ENCODE measurements around the gene CALD1. TPM values are rescaled to one million over a fixed set of nuclear protein-coding genes. Genes with fewer than 3 reads are reported as not detected.
A peak's percentile ranks its signal among the peaks of the same experiment; 100 is the strongest.

The CALD1 gene
- total and polyA plus RNA-seq, 11 donors: 89.6 to 186 (median 125) TPM

- no peak for TF ChIP-seq POLR2A (IDR thresholded peaks at IDR 0.05)
- TF ChIP-seq CTCF (IDR thresholded peaks at IDR 0.05): peak in 1 of 12 donors; percentile 5
- Histone ChIP-seq H3K9me3 (no peaks in the 10 kb centered on the region), H3K27ac (peak overlapping the region in 4 of 12 donors; percentile 3 to 59 (median 43)), H3K36me3 (peaks cover 0 to 24% (median 0%) of the 10 kb centered on the region in 9 donors), H3K27me3 (no peaks in the 10 kb centered on the region), H3K4me1 (peaks cover 0 to 66% (median 22%) of the 10 kb centered on the region in 12 donors), H3K4me3 (no peak overlapping the region)
- intact Hi-C loops (cut with DNase I): no loop called here
- DNase-seq: no peak
- no peak for ATAC-seq
Measured at GRCh38 chr7:134878746-134879357, 99.4 kb downstream of the CALD1 start.

DNA sequence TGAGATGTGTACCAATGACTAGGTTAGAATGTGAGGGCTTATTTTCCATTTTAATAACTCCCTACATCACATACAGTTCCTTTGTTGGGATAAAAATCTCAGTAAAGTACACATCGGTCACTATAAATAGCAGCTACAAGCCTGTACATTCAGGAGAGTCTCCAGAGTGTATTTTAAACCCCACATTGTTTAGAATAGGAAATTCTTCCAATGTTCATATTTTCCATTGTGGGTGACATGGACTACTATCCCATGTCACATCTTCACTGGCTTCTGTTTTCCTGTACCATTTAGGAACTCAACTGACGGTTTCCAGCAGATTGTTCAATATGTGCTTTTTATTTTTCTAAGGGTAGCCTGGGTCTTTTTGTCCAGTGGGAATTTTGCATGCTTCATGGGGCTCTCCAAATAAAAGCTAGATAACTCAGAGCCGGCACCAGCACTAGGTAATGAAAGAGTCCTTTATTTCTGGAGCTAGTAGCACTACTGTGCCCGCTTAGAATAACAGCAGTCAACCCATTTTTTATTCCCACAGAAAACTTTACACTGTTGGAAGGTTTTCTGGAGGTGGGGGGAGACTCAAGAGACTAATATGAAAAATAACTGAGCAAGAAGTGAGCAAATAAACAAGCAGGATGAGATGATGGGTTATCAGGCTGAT lies 100.5 kb downstream of the CALD1 start:
- 50 to 60% (median 53%) methylated on average over 4 of the region's 4 CpGs for WGBS, 4 donors

DNA sequence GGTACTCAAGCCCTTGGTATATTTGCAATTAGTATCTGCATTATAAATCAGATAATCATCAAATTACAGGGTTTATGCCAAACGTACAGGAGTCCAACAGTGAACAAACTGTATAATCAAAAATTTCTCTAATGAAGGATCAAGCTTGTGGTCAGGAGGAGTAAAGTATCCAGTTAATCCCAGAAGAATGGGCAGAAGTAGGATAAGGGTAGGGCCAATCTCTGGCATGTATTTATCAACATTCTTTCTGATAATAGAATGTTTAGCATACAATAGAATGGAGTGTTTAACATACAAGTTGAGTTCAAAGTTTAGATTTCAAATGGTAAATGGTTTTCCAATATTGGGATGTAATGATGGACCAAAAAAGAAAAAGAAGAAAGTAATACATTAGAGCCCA lies 103.0 kb downstream of the CALD1 start:
- TF ChIP-seq POLR2A (IDR thresholded peaks at IDR 0.05): no peak
- H3K27ac ChIP-seq: peak overlapping the region in 2 of 12 donors; percentile 6 to 55

More for the DNA sequence above, 100.5 kb downstream of the CALD1 start:
- DNase-seq (no peak), ATAC-seq (peak in 2 of 4 donors; percentile 24 to 44)
- H3K4me3 ChIP-seq: no peak overlapping the region
- H3K4me1 ChIP-seq: peaks cover 0 to 61% (median 23%) of the 10 kb centered on the region in 12 donors
- H3K27me3 ChIP-seq: no peaks in the 10 kb centered on the region
- TF ChIP-seq CTCF (IDR thresholded peaks at IDR 0.05) (no peak), POLR2A (IDR thresholded peaks at IDR 0.05) (no peak)
- no peaks in the 10 kb centered on the region for H3K9me3 ChIP-seq
- peak overlapping the region in 6 of 12 donors; percentile 2 to 59 (median 28) for H3K27ac ChIP-seq
- H3K36me3 ChIP-seq: peaks cover 0 to 22% (median 0%) of the 10 kb centered on the region in 9 donors
- intact Hi-C loops (cut with DNase I): loop anchor here in 4 of 10 donors (5.0 to 10.0 kb wide), 3 partner anchors 43 to 95 kb away; no protein-coding TSS in a partner anchor

DNA sequence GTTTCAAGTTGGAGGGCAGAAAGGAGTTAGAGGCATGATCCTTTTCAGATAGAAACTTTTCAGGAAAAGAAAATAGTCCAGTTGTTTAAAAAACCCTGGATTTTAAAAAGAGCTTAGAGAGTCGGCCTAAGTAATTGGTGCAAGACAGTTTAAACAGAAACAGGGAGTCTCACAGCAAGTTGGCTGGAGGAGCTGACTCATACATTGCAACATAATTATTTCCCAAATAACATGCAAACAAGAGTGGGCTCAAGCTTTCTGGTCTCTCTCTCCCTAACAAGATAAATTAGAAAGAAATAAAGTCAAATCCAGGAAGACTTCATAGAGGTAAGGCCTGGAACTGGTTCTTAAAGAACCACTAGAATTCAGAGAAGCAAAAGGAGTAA lies 106.5 kb downstream of the CALD1 start:
- WGBS, 4 donors: 57 to 71% (median 64%) methylated on average over 1 of the region's 1 CpG
- H3K4me1 ChIP-seq: peaks cover 10 to 73% (median 51%) of the 10 kb centered on the region in 12 donors

More for the DNA sequence above, 103.0 kb downstream of the CALD1 start:
- Histone ChIP-seq H3K4me1 (peaks cover 5 to 75% (median 46%) of the 10 kb centered on the region in 12 donors), H3K36me3 (peaks cover 0 to 8% (median 0%) of the 10 kb centered on the region in 9 donors), H3K9me3 (no peaks in the 10 kb centered on the region), H3K27me3 (no peaks in the 10 kb centered on the region), H3K4me3 (no peak overlapping the region)
- whole genome bisulfite sequencing, 4 donors: 54 to 70% (median 64%) methylated on average over 1 of the region's 1 CpG
- no peak for DNase-seq
- intact Hi-C loops (cut with DNase I): loop anchor here in 4 of 10 donors (5.0 to 10.0 kb wide), 3 partner anchors 45 to 98 kb away; no protein-coding TSS in a partner anchor
- ATAC-seq: no peak

More for the DNA sequence above, 106.5 kb downstream of the CALD1 start:
- H3K27me3 ChIP-seq: no peaks in the 10 kb centered on the region
- TF ChIP-seq CTCF (IDR thresholded peaks at IDR 0.05) (no peak), POLR2A (IDR thresholded peaks at IDR 0.05) (no peak)
- intact Hi-C loops (cut with DNase I): loop anchor here in 4 of 10 donors (5.0 to 10.0 kb wide), 3 partner anchors 61 to 104 kb away; no protein-coding TSS in a partner anchor
- H3K9me3 ChIP-seq: no peaks in the 10 kb centered on the region
- H3K36me3 ChIP-seq: peaks cover 0 to 5% (median 0%) of the 10 kb centered on the region in 9 donors
- peak overlapping the region; percentile 61 to 91 (median 78) for H3K27ac ChIP-seq
- no peak overlapping the region for H3K4me3 ChIP-seq
- ATAC-seq: peak in 2 of 4 donors; percentile 22 to 56
- no peak for DNase-seq
